H9 (cell line): ENCODE results near the gene CDH13. TPM values are rescaled to one million over a fixed set of nuclear protein-coding genes. Genes with fewer than 3 reads are reported as not detected.

Source experiments
- DNase-seq: peaks from one replicate; pipeline ENCODE4 v3.0.0-alpha.2; 2017
- H2AFZ ChIP-seq: one replicate; pipeline ENCODE4 v1.6.1; 2013; ENCODE audit warnings: mild to moderate bottlenecking, low read length, control low read depth, moderate library complexity
- H2AK5ac ChIP-seq: 2 replicates; pipeline ENCODE4 v1.6.1; 2013; ENCODE audit warnings: low read length, control low read depth, mixed read lengths; ENCODE audit not compliant: insufficient read length
- H2BK120ac ChIP-seq: one replicate; pipeline ENCODE4 v1.6.1; 2013; ENCODE audit warnings: low read depth, mild to moderate bottlenecking, low read length, control low read depth, inconsistent platforms; ENCODE audit not compliant: poor library complexity, severe bottlenecking
- H2BK12ac ChIP-seq: 2 replicates; pipeline ENCODE4 v1.6.1; 2013; ENCODE audit warnings: low read length, control low read depth, mixed read lengths, low read depth; ENCODE audit not compliant: insufficient read length
- H2BK15ac ChIP-seq: 2 replicates; pipeline ENCODE4 v1.6.1; 2013; ENCODE audit warnings: low read depth, low read length, control low read depth
- H2BK20ac ChIP-seq: one replicate; pipeline ENCODE4 v1.6.1; 2013; ENCODE audit warnings: low read depth, mild to moderate bottlenecking, low read length, control low read depth, inconsistent platforms; ENCODE audit not compliant: poor library complexity, severe bottlenecking
- H2BK5ac ChIP-seq: 2 replicates; pipeline ENCODE4 v1.6.1; 2013; ENCODE audit warnings: low read length, control low read depth, mixed read lengths; ENCODE audit not compliant: insufficient read length
- H3K14ac ChIP-seq: 2 replicates; pipeline ENCODE4 v1.6.1; 2013; ENCODE audit warnings: low read length, control low read depth; ENCODE audit not compliant: insufficient read depth
- H3K18ac ChIP-seq: 2 replicates; pipeline ENCODE4 v1.6.1; 2013; ENCODE audit warnings: low read depth, mild to moderate bottlenecking, mixed read lengths, low read length, control low read depth; ENCODE audit not compliant: insufficient read length
- H3K23ac ChIP-seq: 2 replicates; pipeline ENCODE4 v1.6.1; 2013; ENCODE audit warnings: low read length, control low read depth, mixed read lengths, low read depth; ENCODE audit not compliant: insufficient read length
- H3K23me2 ChIP-seq: 2 replicates; pipeline ENCODE4 v1.6.1; 2013; ENCODE audit warnings: low read depth, mild to moderate bottlenecking, mixed read lengths, low read length, control low read depth; ENCODE audit not compliant: insufficient read length, poor library complexity, severe bottlenecking
- H3K27ac ChIP-seq: 2 replicates; pipeline ENCODE4 v1.5.1; 2013; ENCODE audit warnings: low read length, control low read depth, mixed read lengths, low read depth; ENCODE audit not compliant: insufficient read length
- H3K27me3 ChIP-seq: 2 replicates; pipeline ENCODE4 v1.6.1; 2013; ENCODE audit warnings: low read length, control low read depth, inconsistent platforms; ENCODE audit not compliant: insufficient read depth
- H3K4ac ChIP-seq: 2 replicates; pipeline ENCODE4 v1.6.1; 2013; ENCODE audit warnings: low read depth, mild to moderate bottlenecking, control low read depth, inconsistent platforms, low read length, moderate library complexity
- H3K4me1 ChIP-seq: 2 replicates; pipeline ENCODE4 v1.6.1; 2013; ENCODE audit warnings: low read length, control low read depth, inconsistent platforms; ENCODE audit not compliant: insufficient read depth
- H3K4me2 ChIP-seq: 2 replicates; pipeline ENCODE4 v1.6.1; 2013; ENCODE audit warnings: low read length, control low read depth, mixed read lengths; ENCODE audit not compliant: insufficient read length, insufficient read depth
- H3K56ac ChIP-seq: 2 replicates; pipeline ENCODE4 v1.6.1; 2013; ENCODE audit warnings: low read depth, mild to moderate bottlenecking, mixed read lengths, low read length, control low read depth; ENCODE audit not compliant: insufficient read length
- H3K79me1 ChIP-seq: 2 replicates; pipeline ENCODE4 v1.6.1; 2013; ENCODE audit warnings: low read depth, mild to moderate bottlenecking, moderate library complexity, low read length, control low read depth, inconsistent platforms; ENCODE audit not compliant: insufficient read depth, poor library complexity, severe bottlenecking
- H3K79me2 ChIP-seq: 2 replicates; pipeline ENCODE4 v1.6.1; 2013; ENCODE audit warnings: low read length, control low read depth, inconsistent platforms; ENCODE audit not compliant: insufficient read depth
- H3K9ac ChIP-seq: 2 replicates; pipeline ENCODE4 v1.6.1; 2013; ENCODE audit warnings: low read length, control low read depth, mixed read lengths; ENCODE audit not compliant: insufficient read length; ENCODE audit errors: extremely low read depth
- H3K9me3 ChIP-seq: one replicate; pipeline ENCODE4 v1.6.1; 2013; ENCODE audit warnings: low read depth, low read length, inconsistent platforms; ENCODE audit not compliant: control insufficient read depth
- H3T11ph ChIP-seq: one replicate; pipeline ENCODE4 v1.6.1; 2013; ENCODE audit warnings: mild to moderate bottlenecking, low read length, control low read depth, inconsistent platforms
- H4K20me1 ChIP-seq: one replicate; pipeline ENCODE4 v1.6.1; 2013; ENCODE audit not compliant: control insufficient read depth, insufficient read length, insufficient read depth
- H4K5ac ChIP-seq: 2 replicates; pipeline ENCODE4 v1.6.1; 2013; ENCODE audit warnings: low read depth, mild to moderate bottlenecking, mixed read lengths, low read length, control low read depth; ENCODE audit not compliant: insufficient read length
- H4K8ac ChIP-seq: replicated peaks from 2 replicates; pipeline ENCODE4 v1.6.1; 2013; ENCODE audit warnings: low read length, control low read depth, mixed read lengths, low read depth; ENCODE audit not compliant: insufficient read length
- H4K91ac ChIP-seq: 2 replicates; pipeline ENCODE4 v1.6.1; 2013; ENCODE audit warnings: low read depth, mild to moderate bottlenecking, moderate library complexity, mixed read lengths, low read length, control low read depth; ENCODE audit not compliant: insufficient read length
- H3K27ac Mint-ChIP-seq, 3 experiments: 2 replicates in 2 of 3; 3 replicates in 1 of 3; pipeline ENCODE4 v1.8.0; 2020 to 2021; ENCODE audit warnings: mixed read lengths in 3 of 3, mild to moderate bottlenecking in 1 of 3, moderate library complexity in 1 of 3
- H3K27me3 Mint-ChIP-seq: 2 replicates; pipeline ENCODE4 v1.8.0; 2021; ENCODE audit warnings: low read depth, mild to moderate bottlenecking, moderate library complexity, mixed read lengths
- H3K36me3 Mint-ChIP-seq, 3 experiments: 2 replicates in 2 of 3; 3 replicates in 1 of 3; pipeline ENCODE4 v1.8.0; 2020 to 2021; ENCODE audit warnings: low read depth in 3 of 3, mixed read lengths in 3 of 3; ENCODE audit not compliant: insufficient read depth in 1 of 3
- H3K4me1 Mint-ChIP-seq, 2 experiments: 2 replicates each; pipeline ENCODE4 v1.8.0; 2020; ENCODE audit warnings: mixed read lengths in 2 of 2
- H3K4me3 Mint-ChIP-seq, 2 experiments: 2 replicates in 1 of 2; 3 replicates in 1 of 2; pipeline ENCODE4 v1.8.0; 2020 to 2021; ENCODE audit warnings: mild to moderate bottlenecking in 2 of 2, mixed read lengths in 2 of 2, moderate library complexity in 1 of 2
- H3K9me3 Mint-ChIP-seq, 2 experiments: 2 replicates in 1 of 2; 3 replicates in 1 of 2; pipeline ENCODE4 v1.8.0; 2020; ENCODE audit warnings: mild to moderate bottlenecking in 2 of 2, mixed read lengths in 2 of 2, moderate library complexity in 1 of 2
- WGBS: extraction: QIAGEN DNeasy Blood & Tissue Kit; methylation state at CpG from one replicate; pipeline ENCODE4 v1.1.7; 2013; ENCODE audit warnings: missing lambda C conversion rate, low lambda C conversion rate, mixed read lengths; ENCODE audit not compliant: insufficient read length; ENCODE audit errors: extremely low coverage; 5-methylcytosine and 5-hydroxymethylcytosine counted together
- total RNA-seq: library from RNA; stranded (reverse); gene quantifications from 2 replicates; pipeline ENCODE4 v1.2.1, GENCODE V29; 2021
- TF ChIP-seq, protein P1 (sequence below): fragments of 200-600 bp; sonication (generic); conservative IDR thresholded peaks from 3 replicates; pipeline ENCODE4 v1.8.0; 2021; ENCODE audit warnings: antibody characterized with exemption, mild to moderate bottlenecking

The CDH13 gene
- total RNA-seq, 1 experiment from 2014 or later = 1.5 TPM

DNA sequence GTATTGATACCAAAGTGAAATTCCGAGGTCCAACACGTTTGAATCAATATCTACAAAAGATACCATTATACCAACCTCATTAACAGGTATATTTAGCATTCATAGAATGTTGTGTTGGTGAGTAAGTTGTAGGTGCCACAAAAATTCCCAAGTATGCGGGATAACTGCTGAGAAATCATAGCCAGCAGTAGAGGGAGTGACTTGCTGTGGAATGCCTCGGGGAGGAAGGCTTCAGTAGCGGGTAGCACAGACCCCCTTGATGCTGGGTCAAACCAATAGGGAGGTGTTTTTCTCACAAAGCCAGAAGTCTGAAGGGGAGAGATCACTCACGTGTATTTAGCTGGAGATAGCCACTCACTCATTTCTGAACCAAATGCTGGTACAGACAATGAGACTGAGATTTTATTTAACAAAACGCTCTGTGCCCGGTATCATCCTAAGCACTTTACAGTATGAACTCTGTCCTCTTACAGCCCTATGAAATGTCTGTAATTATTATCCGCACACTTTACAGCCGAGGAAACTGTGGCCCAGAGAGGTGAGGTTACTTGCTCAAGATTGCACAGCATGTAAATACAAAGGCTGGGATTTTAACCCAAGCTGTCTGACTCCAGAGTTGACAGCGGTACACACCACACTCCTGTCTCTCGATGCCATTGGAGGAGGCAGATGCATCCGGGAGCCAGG is 1204.1 kb downstream of the CDH13 start:
- DNase-seq = no peak

More for the DNA sequence above, 1204.1 kb downstream of the CDH13 start:
- Histone ChIP-seq H3K23ac (no peak overlapping the region), H3T11ph (no peak overlapping the region), H2AK5ac (no peak overlapping the region), H3K4ac (no peak overlapping the region), H3K4me1 (peaks cover 2% of the 10 kb centered on the region; the same call in 1 of the 2 replicates), H3K4me2 (no peak overlapping the region), H2BK20ac (no peak overlapping the region), H3K27ac (no peak overlapping the region), H3K9me3 (peaks cover 10% of the 10 kb centered on the region), H3K27me3 (no peaks in the 10 kb centered on the region), H4K91ac (no peak overlapping the region), H3K23me2 (no peaks in the 10 kb centered on the region), H3K9ac (no peak overlapping the region), H3K18ac (no peak overlapping the region), H3K79me1 (no peaks in the 10 kb centered on the region), H2BK5ac (no peak overlapping the region), H3K79me2 (no peaks in the 10 kb centered on the region), H3K56ac (no peak overlapping the region), H2BK15ac (no peak overlapping the region), H3K14ac (no peak overlapping the region), H4K8ac (no peak overlapping the region), H4K20me1 (no peaks in the 10 kb centered on the region), H4K5ac (no peak overlapping the region), H2AFZ (no peak overlapping the region), H2BK12ac (no peak overlapping the region), H2BK120ac (no peak overlapping the region)
- Mint-ChIP-seq H3K27me3 (peaks cover 2% of the 10 kb centered on the region; the same call in 1 of the 2 replicates), H3K4me3 (no peak overlapping the region), H3K9me3 (peaks cover 10 to 17% of the 10 kb centered on the region in 2 experiments), H3K36me3 (peaks cover 7 to 11% (median 8%) of the 10 kb centered on the region in 3 experiments), H3K4me1 (peaks cover 54 to 56% of the 10 kb centered on the region in 2 experiments), H3K27ac (no peak overlapping the region)
- no CpG with 5 or more reads among the region's 13 CpGs for WGBS
- TF ChIP-seq, protein P1, sequence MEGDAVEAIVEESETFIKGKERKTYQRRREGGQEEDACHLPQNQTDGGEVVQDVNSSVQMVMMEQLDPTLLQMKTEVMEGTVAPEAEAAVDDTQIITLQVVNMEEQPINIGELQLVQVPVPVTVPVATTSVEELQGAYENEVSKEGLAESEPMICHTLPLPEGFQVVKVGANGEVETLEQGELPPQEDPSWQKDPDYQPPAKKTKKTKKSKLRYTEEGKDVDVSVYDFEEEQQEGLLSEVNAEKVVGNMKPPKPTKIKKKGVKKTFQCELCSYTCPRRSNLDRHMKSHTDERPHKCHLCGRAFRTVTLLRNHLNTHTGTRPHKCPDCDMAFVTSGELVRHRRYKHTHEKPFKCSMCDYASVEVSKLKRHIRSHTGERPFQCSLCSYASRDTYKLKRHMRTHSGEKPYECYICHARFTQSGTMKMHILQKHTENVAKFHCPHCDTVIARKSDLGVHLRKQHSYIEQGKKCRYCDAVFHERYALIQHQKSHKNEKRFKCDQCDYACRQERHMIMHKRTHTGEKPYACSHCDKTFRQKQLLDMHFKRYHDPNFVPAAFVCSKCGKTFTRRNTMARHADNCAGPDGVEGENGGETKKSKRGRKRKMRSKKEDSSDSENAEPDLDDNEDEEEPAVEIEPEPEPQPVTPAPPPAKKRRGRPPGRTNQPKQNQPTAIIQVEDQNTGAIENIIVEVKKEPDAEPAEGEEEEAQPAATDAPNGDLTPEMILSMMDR = no peak
